HG03159 (cell line): ENCODE measurements around the gene MARCHF3.
"Not testable (repeated sequence)": the region's sequence is repeated elsewhere in the genome, so short reads cannot be mapped to it uniquely, and the experiment has no call there.

ENCODE experiments used
- ATAC-seq: cut with Tn5 transposase; IDR thresholded peaks from one replicate; pipeline ENCODE4 v1.9.1; 2021; ENCODE audit warnings: mild to moderate bottlenecking, moderate library complexity; ENCODE audit not compliant: unreplicated experiment

MARCHF3 gene

GRCh38 chr5:126921241-126922091 is 108.9 kb downstream of the MARCHF3 start:
- ATAC-seq, result no peak

DNA sequence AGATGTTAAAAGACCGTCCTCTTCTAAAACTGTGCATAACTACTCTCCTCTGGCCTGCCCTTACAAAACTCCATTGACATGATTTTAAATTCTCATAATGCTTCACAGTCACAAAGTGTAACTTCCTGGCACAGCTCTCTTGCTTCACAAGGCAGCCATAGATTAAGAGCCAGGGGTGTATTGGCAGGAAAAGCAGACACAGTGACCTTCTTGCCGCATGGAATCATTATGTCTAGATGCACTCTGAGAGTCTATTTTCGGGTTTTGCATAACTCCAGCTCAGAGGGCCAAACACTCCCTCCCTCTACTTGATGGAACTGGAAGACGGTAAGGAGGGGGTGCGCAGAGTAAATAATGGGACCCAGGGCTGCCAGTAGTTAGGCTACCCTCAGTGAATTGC is 110.1 kb downstream of the MARCHF3 start:
- no peak for ATAC-seq

DNA sequence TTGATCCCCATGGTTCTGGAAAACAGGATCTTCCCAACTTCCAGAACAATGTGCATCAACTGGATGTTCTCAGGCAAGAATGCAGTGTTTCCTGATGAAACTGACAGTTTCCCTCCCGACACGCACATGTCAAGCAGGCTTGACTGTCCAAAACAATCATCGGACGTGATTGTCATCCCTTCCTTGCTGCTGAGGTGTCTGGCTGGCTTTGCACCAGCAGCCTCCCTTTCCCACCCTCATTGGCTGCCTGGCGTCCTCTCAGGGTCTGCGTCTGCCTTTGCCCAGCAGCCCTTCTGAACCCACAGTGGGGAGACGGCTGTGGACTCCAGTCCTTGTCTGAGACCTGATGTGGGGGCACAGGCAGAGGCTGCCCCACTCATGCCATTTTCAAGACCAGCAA is 110.8 kb downstream of the MARCHF3 start:
- ATAC-seq, result no peak

- no peak for ATAC-seq
Measured at GRCh38 chr5:126918615-126918957, 111.8 kb downstream of the MARCHF3 start.

DNA sequence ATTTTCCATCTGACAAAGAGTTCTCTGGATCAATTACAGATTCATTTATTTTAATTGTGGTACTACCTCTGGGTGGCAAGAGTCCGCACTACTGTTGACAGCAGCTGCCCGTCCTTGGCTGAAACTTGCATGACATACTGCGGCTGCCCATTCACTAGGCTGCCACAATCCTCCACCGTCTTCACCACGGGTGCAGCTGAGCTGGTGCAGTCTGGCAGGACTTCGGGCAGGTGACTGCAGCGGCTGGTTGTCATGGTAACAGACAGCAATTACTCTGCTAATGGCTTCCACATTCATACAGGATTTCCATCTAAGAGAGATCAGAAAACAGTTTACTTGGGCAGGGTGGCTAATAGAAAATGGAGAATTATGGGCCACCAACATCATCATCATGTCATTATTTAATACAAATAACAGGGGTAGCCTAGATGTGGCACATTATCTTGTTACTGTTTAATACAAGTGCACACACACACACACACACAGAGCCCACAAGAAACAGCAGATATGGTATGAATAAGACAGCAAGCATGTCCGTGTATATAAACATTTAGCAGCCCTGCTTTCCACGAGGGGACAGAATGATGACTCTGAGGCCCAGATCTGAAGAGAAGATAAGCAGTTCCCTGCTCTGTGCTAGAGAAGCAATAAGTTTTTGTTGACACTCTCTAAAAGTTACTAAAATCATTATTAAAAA is 112.3 kb downstream of the MARCHF3 start:
- no peak for ATAC-seq

DNA sequence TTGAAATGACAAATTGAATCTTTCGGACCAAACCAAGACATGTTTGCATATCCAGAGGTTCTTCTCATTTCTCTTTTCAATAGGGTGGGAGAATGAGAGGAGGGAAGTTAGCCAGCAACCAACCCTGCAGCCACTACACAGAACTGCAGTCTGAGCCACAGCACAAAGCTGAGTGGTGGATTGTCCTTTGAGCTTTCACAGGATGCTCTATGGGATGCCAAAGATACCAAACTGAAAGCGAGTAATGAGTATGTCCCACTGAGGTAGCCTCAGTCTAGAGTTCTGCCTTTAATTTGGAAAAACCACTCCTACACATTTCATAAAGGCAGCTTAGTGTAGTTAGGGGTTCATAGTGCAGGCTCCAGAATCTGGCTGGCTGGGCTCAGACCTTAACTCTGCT is 114.9 kb downstream of the MARCHF3 start:
- ATAC-seq, result no peak

GRCh38 chr5:126914801-126915436 is 115.4 kb downstream of the MARCHF3 start:
- ATAC-seq, result no peak

GRCh38 chr5:126912616-126913200 is 117.7 kb downstream of the MARCHF3 start:
- ATAC-seq, result no peak

GRCh38 chr5:126911986-126912385 is 118.4 kb downstream of the MARCHF3 start:
- no peak for ATAC-seq

GRCh38 chr5:126909856-126910255 is 120.5 kb downstream of the MARCHF3 start:
- ATAC-seq, result no peak

DNA sequence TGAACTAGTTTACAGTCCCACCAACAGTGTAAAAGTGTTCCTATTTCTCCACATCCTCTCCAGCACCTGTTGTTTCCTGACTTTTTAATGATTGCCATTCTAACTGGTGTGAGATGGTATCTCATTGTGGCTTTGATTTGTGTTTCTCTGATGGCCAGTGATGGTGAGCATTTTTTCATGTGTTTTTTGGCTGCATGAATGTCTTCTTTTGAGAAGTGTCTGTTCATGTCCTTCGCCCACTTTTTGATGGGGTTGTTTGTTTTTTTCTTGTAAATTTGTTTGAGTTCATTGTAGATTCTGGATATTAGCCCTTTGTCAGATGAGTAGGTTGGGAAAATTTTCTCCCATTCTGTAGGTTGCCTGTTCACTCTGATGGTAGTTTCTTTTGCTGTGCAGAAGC is 126.0 kb downstream of the MARCHF3 start:
- ATAC-seq, result not testable (repeated sequence)

DNA sequence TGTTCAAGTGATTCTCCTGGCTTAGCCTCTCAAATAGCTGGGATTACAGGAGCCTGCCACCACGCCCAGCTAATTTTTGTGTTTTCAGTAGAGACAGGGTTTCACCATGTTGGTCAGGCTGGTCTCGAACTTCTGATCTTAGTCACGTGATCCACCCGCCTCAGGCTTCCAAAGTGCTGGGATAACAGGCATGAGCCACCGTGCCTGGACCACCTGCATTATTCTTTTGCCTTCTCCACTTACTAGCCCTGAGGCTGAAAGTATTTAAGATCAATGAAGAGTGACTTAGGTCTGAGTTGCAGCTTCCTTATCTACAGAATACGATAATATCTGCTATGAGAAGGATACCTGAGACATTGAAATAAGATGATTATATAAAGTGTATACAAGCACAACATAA is 129.6 kb downstream of the MARCHF3 start:
- ATAC-seq, result no peak

GRCh38 chr5:126899476-126899875 is 130.9 kb downstream of the MARCHF3 start:
- no peak for ATAC-seq

DNA sequence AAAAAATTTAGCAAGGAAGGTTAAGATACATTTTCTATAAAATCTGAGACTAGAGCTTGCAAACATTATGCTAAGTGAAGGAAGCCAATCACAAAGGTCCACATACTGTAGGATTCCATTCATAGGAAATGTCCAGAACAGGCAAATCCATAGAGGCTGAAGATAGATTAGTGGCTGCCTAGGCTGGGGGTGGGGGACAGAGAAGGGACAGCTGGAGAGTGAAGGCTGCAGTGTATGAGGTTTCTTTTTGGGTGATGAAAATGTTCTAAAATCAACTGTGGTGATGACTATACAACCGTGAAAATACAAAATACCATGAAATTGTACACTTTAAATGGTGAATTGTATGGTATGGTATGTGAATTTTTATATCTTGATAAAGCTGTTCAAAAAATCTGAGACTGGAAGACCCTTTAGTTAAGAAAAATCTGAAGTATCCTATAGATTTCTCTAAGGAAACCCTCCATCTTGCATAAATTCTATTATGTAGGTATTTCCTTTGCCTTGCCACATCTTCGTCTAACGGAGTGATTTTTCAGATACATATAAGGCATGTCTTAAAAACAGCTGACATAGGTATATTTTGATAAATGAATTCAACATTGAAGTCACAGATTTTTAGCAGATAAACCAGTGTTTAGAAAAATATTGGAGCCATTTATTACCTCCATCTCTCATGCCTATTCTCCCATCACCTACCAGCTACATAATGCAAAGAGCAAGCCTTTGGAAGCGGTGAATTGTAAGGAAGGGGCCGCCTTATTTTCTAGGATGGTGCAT is 132.3 kb downstream of the MARCHF3 start:
- ATAC-seq, result no peak

DNA sequence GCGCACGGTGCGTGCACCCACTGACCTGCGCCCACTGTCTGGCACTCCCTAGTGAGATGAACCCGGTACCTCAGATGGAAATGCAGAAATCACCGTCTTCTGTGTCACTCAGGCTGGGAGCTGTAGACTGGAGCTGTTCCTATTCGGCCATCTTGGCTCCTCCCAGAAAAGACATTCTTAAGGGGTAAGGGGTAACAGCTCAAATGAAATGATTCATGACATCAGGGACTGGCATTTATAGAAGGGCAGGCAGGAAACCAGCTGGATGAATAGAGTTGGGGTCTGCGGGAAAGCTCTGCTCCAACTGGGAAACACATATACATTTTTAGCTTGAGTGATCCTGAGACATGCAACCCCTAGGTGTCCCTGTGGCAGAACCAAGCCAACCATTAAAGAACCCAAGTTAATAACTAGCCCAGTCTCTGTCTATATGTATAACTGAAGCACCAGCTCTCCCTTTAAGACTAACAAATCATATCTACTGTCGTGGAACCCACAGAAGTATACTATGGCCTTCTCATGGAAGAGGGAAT is 134.1 kb downstream of the MARCHF3 start:
- no peak for ATAC-seq

DNA sequence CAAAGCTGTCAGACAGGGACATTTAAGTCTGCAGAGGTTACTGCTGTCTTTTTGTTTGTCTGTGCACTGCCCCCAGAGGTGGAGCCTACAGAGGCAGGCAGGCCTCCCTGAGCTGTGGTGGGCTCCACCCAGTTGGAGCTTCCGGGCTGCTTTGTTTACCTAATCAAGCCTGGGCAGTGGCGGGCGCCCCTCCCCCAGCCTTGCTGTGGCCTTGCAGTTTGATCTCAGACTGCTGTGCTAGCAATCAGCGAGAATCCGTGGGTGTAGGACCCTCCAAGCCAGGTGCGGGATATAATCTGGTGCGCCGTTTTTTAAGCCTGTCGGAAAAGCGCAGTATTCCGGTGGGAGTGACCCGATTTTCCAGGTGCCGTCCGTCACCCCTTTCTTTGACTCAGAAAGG is 134.6 kb downstream of the MARCHF3 start:
- not testable (repeated sequence) for ATAC-seq

DNA sequence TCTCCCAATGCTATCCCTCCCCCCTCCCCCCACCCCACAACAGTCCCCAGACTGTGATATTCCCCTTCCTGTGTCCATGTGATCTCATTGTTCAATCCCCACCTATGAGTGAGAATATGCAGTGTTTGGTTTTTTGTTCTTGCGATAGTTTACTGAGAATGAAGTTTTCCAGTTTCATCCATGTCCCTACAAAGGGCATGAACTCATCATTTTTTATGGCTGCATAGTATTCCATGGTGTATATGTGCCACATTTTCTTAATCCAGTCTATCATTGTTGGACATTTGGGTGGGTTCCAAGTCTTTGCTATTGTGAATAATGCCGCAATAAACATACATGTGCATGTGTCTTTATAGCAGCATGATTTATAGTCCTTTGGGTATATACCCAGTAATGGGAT is 139.9 kb downstream of the MARCHF3 start:
- ATAC-seq, result not testable (repeated sequence)

GRCh38 chr5:126888175-126888574 is 142.2 kb downstream of the MARCHF3 start:
- ATAC-seq, result no peak

GRCh38 chr5:126884269-126884819 is 146.0 kb downstream of the MARCHF3 start:
- no peak for ATAC-seq

- no peak for ATAC-seq
Measured at GRCh38 chr5:126883564-126884245, 146.7 kb downstream of the MARCHF3 start.
